ENCODE measurements around the gene SLC6A18. TPM values are rescaled to one million over a fixed set of nuclear protein-coding genes. Genes with fewer than 3 reads are reported as not detected.

Gene SLC6A18
- total and polyA plus RNA-seq, 2 donors from 2014 or later: 1.5 TPM; not detected in 1

GRCh38 chr5:1291611-1292080 lies 66.5 kb downstream of the SLC6A18 start:
- FAIRE-seq: no peak
- TF ChIP-seq, protein P1, sequence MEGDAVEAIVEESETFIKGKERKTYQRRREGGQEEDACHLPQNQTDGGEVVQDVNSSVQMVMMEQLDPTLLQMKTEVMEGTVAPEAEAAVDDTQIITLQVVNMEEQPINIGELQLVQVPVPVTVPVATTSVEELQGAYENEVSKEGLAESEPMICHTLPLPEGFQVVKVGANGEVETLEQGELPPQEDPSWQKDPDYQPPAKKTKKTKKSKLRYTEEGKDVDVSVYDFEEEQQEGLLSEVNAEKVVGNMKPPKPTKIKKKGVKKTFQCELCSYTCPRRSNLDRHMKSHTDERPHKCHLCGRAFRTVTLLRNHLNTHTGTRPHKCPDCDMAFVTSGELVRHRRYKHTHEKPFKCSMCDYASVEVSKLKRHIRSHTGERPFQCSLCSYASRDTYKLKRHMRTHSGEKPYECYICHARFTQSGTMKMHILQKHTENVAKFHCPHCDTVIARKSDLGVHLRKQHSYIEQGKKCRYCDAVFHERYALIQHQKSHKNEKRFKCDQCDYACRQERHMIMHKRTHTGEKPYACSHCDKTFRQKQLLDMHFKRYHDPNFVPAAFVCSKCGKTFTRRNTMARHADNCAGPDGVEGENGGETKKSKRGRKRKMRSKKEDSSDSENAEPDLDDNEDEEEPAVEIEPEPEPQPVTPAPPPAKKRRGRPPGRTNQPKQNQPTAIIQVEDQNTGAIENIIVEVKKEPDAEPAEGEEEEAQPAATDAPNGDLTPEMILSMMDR (IDR thresholded peaks at IDR 0.05; ENCODE audit: borderline replicate concordance, extremely low read depth, insufficient read depth): no peak
- no peaks in the 10 kb centered on the region for H3K9me3 ChIP-seq (ENCODE audit: control insufficient read depth in 2 of 3, insufficient read depth in 1 of 3, low read length in 3 of 3)

DNA sequence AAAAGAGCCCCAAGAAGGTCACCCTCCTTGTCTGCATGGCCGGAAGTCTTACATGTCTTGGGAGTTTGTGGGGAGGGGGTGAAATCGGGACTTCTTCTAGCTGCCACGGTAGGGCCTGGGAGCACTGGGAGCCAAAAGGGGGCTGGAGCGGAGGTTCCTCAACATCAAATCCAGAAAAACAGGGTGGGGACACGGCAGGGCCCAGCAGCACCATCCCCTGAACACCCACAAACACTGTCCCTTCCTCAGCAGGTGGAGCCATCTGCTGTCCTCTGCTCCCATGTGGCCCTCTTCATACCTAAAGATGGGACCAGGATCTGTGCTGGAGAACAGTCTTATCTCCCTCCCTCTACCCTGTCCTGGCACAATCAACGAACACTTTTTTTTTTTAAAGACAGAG lies 67.0 kb downstream of the SLC6A18 start:
- FAIRE-seq: no peak
- DNase-seq: peak in 1 of 5 donors; percentile 28
- H3K27me3 ChIP-seq (ENCODE audit: control insufficient read depth, insufficient read depth, low read length): peaks cover 5% of the 10 kb centered on the region
- H3K27ac ChIP-seq (ENCODE audit: low read depth in 2 of 2, low read length in 2 of 2): no peak overlapping the region
- intact Hi-C loops (cut with DNase I): no loop called here
- TF ChIP-seq, protein P1 (IDR thresholded peaks at IDR 0.05; ENCODE audit: borderline replicate concordance, extremely low read depth, insufficient read depth): no peak
- H3K36me3 ChIP-seq (ENCODE audit: control insufficient read depth in 2 of 3, insufficient read depth in 3 of 3, low read length in 3 of 3): no peaks in the 10 kb centered on the region
- H3K9ac ChIP-seq (ENCODE audit: low read length in 3 of 3): no peak overlapping the region
- H3K4me1 ChIP-seq (ENCODE audit: control insufficient read depth in 2 of 3, insufficient read depth in 2 of 3, low read depth in 1 of 3, low read length in 3 of 3): peaks cover 0 to 2% (median 0%) of the 10 kb centered on the region in 3 donors
- no peaks in the 10 kb centered on the region for H3K9me3 ChIP-seq (ENCODE audit: control insufficient read depth in 2 of 3, insufficient read depth in 1 of 3, low read length in 3 of 3)
- H3K4me3 ChIP-seq (ENCODE audit: low read length in 3 of 3): no peak overlapping the region

More at GRCh38 chr5:1291611-1292080, 66.5 kb downstream of the SLC6A18 start:
- DNase-seq: peak in 2 of 5 donors; percentile 31 to 54
- no peak overlapping the region for H3K9ac ChIP-seq (ENCODE audit: low read length in 3 of 3)
- no peaks in the 10 kb centered on the region for H3K36me3 ChIP-seq (ENCODE audit: control insufficient read depth in 2 of 3, insufficient read depth in 3 of 3, low read length in 3 of 3)
- intact Hi-C loops (cut with DNase I): no loop called here
- peaks cover 0 to 2% (median 0%) of the 10 kb centered on the region in 3 donors for H3K4me1 ChIP-seq (ENCODE audit: control insufficient read depth in 2 of 3, insufficient read depth in 2 of 3, low read depth in 1 of 3, low read length in 3 of 3)
- no peak overlapping the region for H3K27ac ChIP-seq (ENCODE audit: low read depth in 2 of 2, low read length in 2 of 2)
- peaks cover 4% of the 10 kb centered on the region for H3K27me3 ChIP-seq (ENCODE audit: control insufficient read depth, insufficient read depth, low read length)
- H3K4me3 ChIP-seq (ENCODE audit: low read length in 3 of 3): no peak overlapping the region

DNA sequence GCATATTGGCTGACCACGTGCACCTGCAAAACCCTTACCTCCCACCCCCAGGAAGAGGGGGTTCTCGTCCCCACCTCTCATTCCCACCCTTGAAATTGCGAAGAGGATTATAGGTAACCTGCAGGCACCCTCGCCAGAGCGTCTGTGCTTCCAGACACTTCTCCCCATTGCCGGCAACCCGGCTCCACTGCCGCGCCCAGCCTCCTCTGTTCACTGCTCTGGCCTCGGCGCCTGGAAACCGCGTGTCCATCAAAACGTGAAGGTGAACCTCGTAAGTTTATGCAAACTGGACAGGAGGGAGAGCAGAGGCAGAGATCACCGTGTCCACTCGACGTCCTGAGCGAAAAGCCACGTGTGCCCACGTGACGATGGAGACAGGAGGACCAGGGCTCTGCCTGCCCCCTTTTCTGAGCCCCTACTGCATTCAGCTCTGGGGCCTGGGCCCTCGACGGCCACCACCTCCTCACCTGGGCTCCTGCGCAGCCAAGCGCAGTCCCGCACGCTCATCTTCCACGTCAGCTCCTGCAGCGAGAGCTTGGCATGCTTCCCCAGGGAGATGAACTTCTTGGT lies 67.8 kb downstream of the SLC6A18 start:
- Histone ChIP-seq H3K36me3 (ENCODE audit: control insufficient read depth in 2 of 3, insufficient read depth in 3 of 3, low read length in 3 of 3) (no peaks in the 10 kb centered on the region), H3K4me3 (ENCODE audit: low read length in 3 of 3) (no peak overlapping the region), H3K9me3 (ENCODE audit: control insufficient read depth in 2 of 3, insufficient read depth in 1 of 3, low read length in 3 of 3) (no peaks in the 10 kb centered on the region), H3K27ac (ENCODE audit: low read depth in 2 of 2, low read length in 2 of 2) (no peak overlapping the region), H3K4me1 (ENCODE audit: control insufficient read depth in 2 of 3, insufficient read depth in 2 of 3, low read depth in 1 of 3, low read length in 3 of 3) (peaks cover 0 to 2% (median 0%) of the 10 kb centered on the region in 3 donors), H3K9ac (ENCODE audit: low read length in 3 of 3) (no peak overlapping the region), H3K27me3 (ENCODE audit: control insufficient read depth, insufficient read depth, low read length) (peaks cover 5% of the 10 kb centered on the region)
- intact Hi-C loops (cut with DNase I): no loop called here
- FAIRE-seq (no peak), DNase-seq (peak in 1 of 5 donors; percentile 63)
- TF ChIP-seq, protein P1 (IDR thresholded peaks at IDR 0.05; ENCODE audit: borderline replicate concordance, extremely low read depth, insufficient read depth): no peak

Measured in kidney (tissue), 14 donors.